GM18508 (cell line): ENCODE results near the gene LRRTM1.

Source experiments
- ATAC-seq: cut with Tn5 transposase; IDR thresholded peaks from one replicate; pipeline ENCODE4 v1.9.1; 2021; ENCODE audit warnings: moderate number of reproducible peaks; ENCODE audit not compliant: insufficient read depth, unreplicated experiment

The LRRTM1 gene

DNA sequence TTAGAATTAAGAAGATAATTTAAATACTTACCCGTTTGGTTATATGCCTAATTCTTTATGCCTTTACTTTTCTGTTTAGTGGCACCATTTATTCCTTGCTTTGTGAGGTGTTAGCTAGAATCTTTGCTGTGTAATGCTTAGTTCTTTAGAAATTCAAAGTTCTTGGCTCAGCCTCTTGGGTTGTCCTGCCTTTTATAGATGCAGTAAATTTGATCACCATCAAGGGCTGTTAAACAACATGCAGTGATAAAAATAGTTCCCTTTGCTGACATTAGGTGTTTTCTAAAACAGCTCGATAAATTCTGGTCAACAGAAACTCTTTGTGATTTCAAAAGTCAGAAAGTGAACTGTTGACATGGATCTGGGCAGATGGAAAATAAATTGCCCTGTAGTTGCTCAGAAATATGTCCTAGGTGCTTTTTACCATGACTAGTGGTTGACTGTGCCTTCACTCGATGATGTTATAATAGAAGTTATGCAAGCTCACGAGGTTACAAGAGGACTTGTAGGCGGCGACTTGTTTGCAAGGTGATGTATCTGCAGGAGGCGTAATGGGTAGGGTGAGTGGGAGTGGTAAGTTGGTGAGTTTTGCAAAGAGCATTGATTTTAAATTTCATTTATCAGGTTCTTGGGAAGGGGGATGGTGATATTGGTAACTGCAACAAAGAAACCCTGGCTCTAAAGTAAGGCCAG is 52.1 kb downstream of the LRRTM1 start:
- ATAC-seq, result no peak
